Calu3 (cell line): ENCODE data around the gene AP2S1. TPM values are rescaled to one million over a fixed set of nuclear protein-coding genes. Genes with fewer than 3 reads are reported as not detected.

Experiments used
- BruUV-seq: library from RNA; stranded (reverse); fragments of 400-500 nt; replicated peaks from 2 replicates; lab custom pipeline; 2021; lab: Mats Ljungman, UMichigan
- CTCF ChIA-PET: fragments of 300-600 bp; sonication (Branson Sonifier 250); formaldehyde crosslinking; loops from one replicate; lab custom pipeline; 2022; ENCODE audit warnings: antibody characterized with exemption; lab: Charles Lee
- DNase-seq: peaks from one replicate; pipeline ENCODE4 v3.0.0; 2022
- H3K27ac Mint-ChIP-seq: one replicate; pipeline ENCODE4 v1.8.0; 2022; ENCODE audit warnings: mixed read lengths; ENCODE audit not compliant: unreplicated experiment
- H3K27me3 Mint-ChIP-seq: one replicate; pipeline ENCODE4 v1.8.0; 2022; ENCODE audit warnings: mixed read lengths; ENCODE audit not compliant: unreplicated experiment
- H3K36me3 Mint-ChIP-seq: one replicate; pipeline ENCODE4 v1.8.0; 2022; ENCODE audit warnings: mild to moderate bottlenecking, moderate library complexity, mixed read lengths; ENCODE audit not compliant: insufficient read depth, unreplicated experiment
- H3K4me1 Mint-ChIP-seq: one replicate; pipeline ENCODE4 v1.8.0; 2022; ENCODE audit warnings: mild to moderate bottlenecking, low read depth, mixed read lengths; ENCODE audit not compliant: unreplicated experiment
- H3K4me3 Mint-ChIP-seq: one replicate; pipeline ENCODE4 v1.8.0; 2022; ENCODE audit warnings: mild to moderate bottlenecking, low read depth, moderate library complexity, mixed read lengths; ENCODE audit not compliant: unreplicated experiment
- H3K9me3 Mint-ChIP-seq: one replicate; pipeline ENCODE4 v1.8.0; 2022; ENCODE audit warnings: low read depth, mixed read lengths; ENCODE audit not compliant: unreplicated experiment
- CTCF ChIP-seq: fragments of 200-600 bp; IDR thresholded peaks from one replicate; pipeline ENCODE4 v1.8.0; 2022; ENCODE audit warnings: antibody characterized with exemption; ENCODE audit not compliant: unreplicated experiment
- intact Hi-C: fragments of 100-400 bp; cut with micrococcal nuclease; formaldehyde crosslinking; loops from one replicate; pipeline ENCODE4 v1.10.0; 2022; ENCODE audit not compliant: unreplicated experiment
- total RNA-seq: library from RNA; stranded (reverse); gene quantifications from 2 replicates; pipeline ENCODE4 v1.2.3, GENCODE V29; 2022

AP2S1 gene
- total RNA-seq, 1 experiment from 2014 or later, result 184 TPM

- intact Hi-C loops, result no loop called here
- TF ChIP-seq CTCF, result no peak
- CTCF ChIA-PET, result interaction anchor here (0.8 kb wide), 1 partner anchor 152 kb away, joined by 3 read pairs; no protein-coding TSS in a partner anchor
- Mint-ChIP-seq H3K4me1 (peaks cover 20% of the 10 kb centered on the region), H3K36me3 (peaks cover 42% of the 10 kb centered on the region), H3K9me3 (no peaks in the 10 kb centered on the region), H3K4me3 (peak overlapping the region; percentile 87), H3K27ac (peak overlapping the region; percentile 65), H3K27me3 (no peaks in the 10 kb centered on the region)
- BruUV-seq, result no TSS peak
- no peak for DNase-seq
Observed at GRCh38 chr19:46849610-46850009, 1.0 kb downstream of the AP2S1 start.

GRCh38 chr19:46848389-46848788 lies 2.3 kb downstream of the AP2S1 start:
- H3K27me3 Mint-ChIP-seq, result no peaks in the 10 kb centered on the region
- CTCF ChIA-PET, result no interaction called here
- TF ChIP-seq CTCF, result no peak

DNA sequence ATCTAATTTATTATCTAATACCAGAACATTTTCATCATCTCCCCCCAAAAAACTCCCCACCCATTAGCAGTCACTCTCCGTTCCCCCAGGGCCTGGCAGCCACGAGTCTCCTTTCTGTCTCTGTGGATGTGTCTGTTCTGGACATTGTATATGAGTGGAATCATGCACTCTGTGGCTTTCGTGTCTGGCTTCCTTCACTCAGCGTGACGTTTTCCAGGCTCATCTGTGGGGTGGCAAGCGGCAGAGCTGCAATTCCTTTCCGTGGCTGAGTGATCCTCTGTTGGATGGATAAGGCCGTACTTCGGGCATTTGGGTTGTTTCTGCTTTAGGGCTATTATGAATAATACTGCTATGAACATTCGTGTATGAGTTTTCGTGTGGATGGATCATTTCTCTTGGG lies 3.1 kb downstream of the AP2S1 start:
- DNase-seq, result no peak
- H3K36me3 Mint-ChIP-seq, result peaks cover 56% of the 10 kb centered on the region
- CTCF ChIA-PET, result no interaction called here
- peaks cover 30% of the 10 kb centered on the region for H3K4me1 Mint-ChIP-seq
- BruUV-seq, result TSS peak; percentile 28
- H3K4me3 Mint-ChIP-seq, result no peak overlapping the region
- no peaks in the 10 kb centered on the region for H3K9me3 Mint-ChIP-seq
- TF ChIP-seq CTCF, result no peak
- no peaks in the 10 kb centered on the region for H3K27me3 Mint-ChIP-seq
- no peak overlapping the region for H3K27ac Mint-ChIP-seq
- intact Hi-C loops, result no loop called here

More at GRCh38 chr19:46848389-46848788, 2.3 kb downstream of the AP2S1 start:
- no peak overlapping the region for H3K27ac Mint-ChIP-seq
- peaks cover 21% of the 10 kb centered on the region for H3K4me1 Mint-ChIP-seq
- no peak overlapping the region for H3K4me3 Mint-ChIP-seq
- no TSS peak for BruUV-seq
- H3K36me3 Mint-ChIP-seq, result peaks cover 48% of the 10 kb centered on the region
- no peaks in the 10 kb centered on the region for H3K9me3 Mint-ChIP-seq
- DNase-seq, result no peak
- intact Hi-C loops, result no loop called here

GRCh38 chr19:46845959-46846459 lies 4.6 kb downstream of the AP2S1 start:
- Mint-ChIP-seq H3K36me3 (peaks cover 57% of the 10 kb centered on the region), H3K4me3 (no peak overlapping the region), H3K9me3 (no peaks in the 10 kb centered on the region), H3K27ac (no peak overlapping the region), H3K4me1 (peaks cover 45% of the 10 kb centered on the region), H3K27me3 (no peaks in the 10 kb centered on the region)
- no peak for DNase-seq
- CTCF ChIA-PET, result no interaction called here
- BruUV-seq, result no TSS peak
- TF ChIP-seq CTCF, result no peak
- intact Hi-C loops, result no loop called here
